Right ventricle myocardium inferior (tissue), 1 donor: ENCODE measurements around the gene MAGEB3. TPM values are rescaled to one million over a fixed set of nuclear protein-coding genes. Genes with fewer than 3 reads are reported as not detected.
"Not testable (repeated sequence)": the region's sequence is repeated elsewhere in the genome, so short reads cannot be mapped to it uniquely, and the experiment has no call there.

Experiments
- ATAC-seq: fragments of 200-7000 bp; cut with Tn5 transposase; one replicate; pipeline ENCODE4 v1.9.1; 2020; ENCODE audit warnings: mild to moderate bottlenecking, moderate library complexity
- DNase-seq: peaks from one replicate; pipeline ENCODE4 v3.0.0; 2021; ENCODE audit errors: missing footprints
- intact Hi-C: fragments of 100-400 bp; cut with DNase I; formaldehyde crosslinking; loops from one replicate; pipeline ENCODE4 v1.11.0; 2022
- long read RNA-seq: library from polyadenylated mRNA; unstranded; transcript quantifications from one replicate; pipeline ENCODE4 v2.0.0, GENCODE V29; 2021
- total RNA-seq: library from RNA; stranded (reverse); fragmentation: NEBNext Ultra II Directional; extraction: Animal tissue kit (Norgen Biotek cat#: 25700); gene quantifications from one replicate; pipeline ENCODE4 v1.2.1, GENCODE V29; 2021
- donor health status: DM: no; HTN: yes; CAD: no; lungs with severe emphysema.

MAGEB3 gene
- not detected for total RNA-seq
- long read RNA-seq: 0 reads

GRCh38 chrX:30230395-30230794 is at the start of gene MAGEB3:
TSS of gene MAGEB3 (plus strand) at chrX:30230657. CDS start at chrX:30235925, 5,268 bp downstream.
- DNase-seq (no peak), ATAC-seq (no peak)
- intact Hi-C loops: no loop called here

DNA sequence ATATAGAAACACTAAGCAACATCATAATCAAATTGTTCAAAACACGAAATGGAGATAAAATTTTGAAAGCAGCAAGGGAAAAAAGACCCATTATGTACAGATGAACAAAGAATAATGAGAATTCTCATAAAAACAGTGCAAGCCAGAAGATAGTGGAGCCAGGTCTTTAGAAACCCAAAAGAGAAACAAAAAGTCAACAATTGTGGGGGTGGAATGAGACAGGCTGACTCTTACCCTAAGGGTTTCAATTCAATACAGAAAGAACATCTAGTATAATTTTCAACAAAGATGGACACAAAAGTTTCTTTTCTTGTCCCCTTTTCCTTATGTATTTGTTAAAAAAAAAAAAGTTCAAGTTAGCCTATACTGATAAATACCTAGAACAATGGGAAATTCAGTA is 49.1 kb upstream of the MAGEB3 start:
- intact Hi-C loops: no loop called here
- ATAC-seq (no peak), DNase-seq (no peak)

- no peak for DNase-seq
- intact Hi-C loops: no loop called here
- ATAC-seq: no peak
These were observed 46.9 kb upstream of the MAGEB3 start for GRCh38 chrX:30183554-30183953.

DNA sequence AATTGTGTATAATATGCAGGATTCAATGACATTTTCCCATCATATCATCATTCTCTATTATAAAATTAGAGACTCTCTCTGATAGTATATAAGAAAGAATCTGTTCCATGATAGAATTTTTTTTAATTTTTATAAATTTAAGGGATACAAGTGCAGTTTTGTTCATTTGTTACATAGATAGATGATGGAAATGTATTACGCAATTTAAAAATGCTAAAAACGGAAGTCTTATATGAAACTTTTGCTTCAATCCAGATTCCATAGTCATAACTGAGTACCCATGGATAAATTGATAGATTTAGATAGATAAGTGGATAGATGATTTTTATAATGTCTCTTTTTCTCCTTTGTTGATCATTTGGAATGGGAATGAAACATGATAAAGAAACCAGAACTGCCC is 40.0 kb upstream of the MAGEB3 start:
- intact Hi-C loops: no loop called here
- ATAC-seq (no peak), DNase-seq (no peak)

GRCh38 chrX:30193910-30194309 is 36.5 kb upstream of the MAGEB3 start:
- ATAC-seq, DNase-seq, intact Hi-C loops: not testable (repeated sequence)

- DNase-seq: no peak
- no peak for ATAC-seq
- intact Hi-C loops: no loop called here
These were observed 34.1 kb upstream of the MAGEB3 start for GRCh38 chrX:30196322-30196721.

- intact Hi-C loops: no loop called here
- ATAC-seq (no peak), DNase-seq (no peak)
These were observed 18.3 kb upstream of the MAGEB3 start for GRCh38 chrX:30212172-30212571.

DNA sequence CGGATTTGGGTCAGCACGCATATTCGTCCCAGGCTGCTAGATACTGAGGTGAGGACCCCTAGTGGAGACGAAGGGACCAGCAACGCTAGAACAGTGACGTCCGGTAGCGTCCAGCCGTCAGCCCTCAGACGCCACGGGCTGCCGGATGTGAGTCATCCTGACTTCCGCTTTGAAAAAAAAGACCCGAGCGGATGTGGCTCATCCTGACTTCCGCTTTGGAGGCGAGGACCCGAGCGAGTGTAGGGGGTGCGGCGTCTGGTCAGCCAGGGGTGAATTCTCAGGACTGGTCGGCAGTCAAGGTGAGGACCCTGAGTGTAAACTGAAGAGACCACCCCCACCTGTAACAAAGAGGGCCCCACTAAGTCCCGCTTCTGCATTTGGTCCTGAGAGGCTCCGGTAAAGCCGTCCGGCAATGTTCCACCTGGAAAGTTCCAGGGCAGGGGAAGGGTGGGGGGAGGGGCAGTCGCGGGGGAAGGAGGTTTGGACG is 15.1 kb upstream of the MAGEB3 start, which contains the start of gene MAGEB2:
MAGEB2 (plus strand) TSS at position 207 of the 487 bp plus-strand sequence. CDS start 3,018 bp downstream, outside the sequence.
- intact Hi-C loops: no loop called here
- DNase-seq: no peak
- ATAC-seq: no peak

GRCh38 chrX:30217465-30217864 is 13.0 kb upstream of the MAGEB3 start:
- no peak for ATAC-seq
- DNase-seq: no peak
- intact Hi-C loops: no loop called here

DNA sequence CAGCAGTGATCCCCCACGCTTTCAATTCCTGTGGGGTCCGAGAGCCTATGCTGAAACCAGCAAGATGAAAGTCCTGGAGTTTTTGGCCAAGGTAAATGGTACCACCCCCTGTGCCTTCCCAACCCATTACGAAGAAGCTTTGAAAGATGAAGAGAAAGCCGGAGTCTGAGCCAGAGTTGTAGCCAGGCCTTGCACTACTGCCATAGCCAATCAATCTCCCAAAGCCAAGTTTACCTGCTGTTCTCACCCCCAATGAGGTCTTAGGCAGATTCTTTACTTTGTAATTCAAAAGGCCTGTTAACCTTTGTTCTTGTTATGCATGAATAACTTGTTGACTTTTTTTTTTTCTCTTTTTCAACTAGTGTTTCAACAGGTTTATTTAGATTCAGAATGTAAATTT is 11.1 kb upstream of the MAGEB3 start:
- no peak for ATAC-seq
- intact Hi-C loops: no loop called here
- no peak for DNase-seq

DNA sequence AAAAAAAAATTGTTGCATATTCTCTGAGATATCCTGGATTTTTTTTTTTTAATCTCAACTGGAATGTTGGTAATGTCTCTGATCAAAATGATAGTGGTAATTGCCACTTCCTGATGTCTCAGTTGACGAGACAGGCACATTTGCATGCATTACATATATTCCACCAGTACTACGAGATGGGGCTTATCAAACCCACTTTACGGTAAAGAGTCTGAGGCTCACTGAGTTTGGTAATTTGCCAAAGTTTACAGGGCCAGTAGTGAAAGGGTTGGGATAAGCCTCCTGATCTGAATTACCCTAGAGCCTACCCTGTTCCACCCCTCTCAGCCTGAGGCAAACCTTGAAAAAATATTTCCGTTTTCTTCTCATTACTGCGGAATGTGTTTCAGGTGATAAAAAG is 9.8 kb upstream of the MAGEB3 start:
- intact Hi-C loops: no loop called here
- ATAC-seq (no peak), DNase-seq (no peak)

DNA sequence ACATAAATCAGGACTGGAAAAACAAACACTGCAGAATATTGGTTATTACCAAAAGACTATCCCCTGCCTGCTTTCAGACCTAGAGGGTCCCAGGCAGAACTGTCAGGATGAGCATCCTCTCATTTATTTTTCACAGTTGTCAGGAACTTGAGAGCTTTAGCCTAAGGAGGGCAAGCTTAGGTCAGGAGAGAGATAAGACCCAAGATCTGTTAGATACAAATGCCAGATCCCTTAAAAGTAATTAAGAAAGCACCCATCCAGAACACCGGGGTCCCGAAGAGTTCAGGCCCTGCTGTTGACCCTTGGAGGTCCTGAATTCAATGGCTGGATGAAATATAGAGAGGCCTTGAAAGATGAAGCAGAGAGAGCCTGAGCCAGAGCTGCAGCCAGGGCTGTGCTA is 5.9 kb upstream of the MAGEB3 start:
- intact Hi-C loops: no loop called here
- DNase-seq (no peak), ATAC-seq (no peak)

- DNase-seq (no peak), ATAC-seq (no peak)
- intact Hi-C loops: no loop called here
These were observed 1.9 kb upstream of the MAGEB3 start for GRCh38 chrX:30228526-30228925.

DNA sequence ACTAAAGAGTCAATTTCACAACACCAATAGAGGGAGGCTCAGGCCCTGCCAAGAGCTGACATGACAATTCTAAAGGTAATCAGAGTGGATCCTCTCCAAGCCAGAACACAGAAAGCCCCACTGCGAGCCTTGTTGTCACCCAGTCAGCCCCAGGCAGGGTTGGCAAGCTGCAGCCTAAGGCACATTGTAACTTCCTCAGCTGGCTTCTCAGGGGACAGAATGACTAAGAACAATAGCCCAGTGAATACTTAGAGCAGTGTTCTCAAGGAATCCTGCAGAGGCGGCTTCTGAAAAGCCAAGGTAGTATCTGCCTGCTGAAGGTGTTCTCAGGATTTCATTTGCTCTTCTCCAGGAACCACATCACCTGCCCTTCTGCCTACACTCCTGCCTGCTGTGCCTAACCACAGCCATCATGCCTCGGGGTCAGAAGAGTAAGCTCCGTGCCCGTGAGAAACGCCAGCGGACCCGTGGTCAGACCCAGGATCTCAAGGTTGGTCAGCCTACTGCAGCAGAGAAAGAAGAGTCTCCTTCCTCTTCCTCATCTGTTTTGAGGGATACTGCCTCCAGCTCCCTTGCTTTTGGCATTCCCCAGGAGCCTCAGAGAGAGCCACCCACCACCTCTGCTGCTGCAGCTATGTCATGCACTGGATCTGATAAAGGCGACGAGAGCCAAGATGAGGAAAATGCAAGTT is 11.4 kb downstream of the MAGEB3 start, which contains the start of gene MAGEB4:
MAGEB4 (plus strand) TSS at position 277 of the 692 bp plus-strand sequence; CDS start at position 413, 136 bp downstream.
- no peak for ATAC-seq
- no peak for DNase-seq
- intact Hi-C loops: no loop called here

GRCh38 chrX:30246769-30247489 is 16.5 kb downstream of the MAGEB3 start, which contains the start of gene MAGEB1:
TSS of gene MAGEB1 (plus strand) at chrX:30247146. CDS start at chrX:30250494, 3,348 bp downstream.
- no peak for ATAC-seq
- intact Hi-C loops: no loop called here
- no peak for DNase-seq

- no peak for DNase-seq
- intact Hi-C loops: no loop called here
- ATAC-seq: no peak
These were observed 18.4 kb downstream of the MAGEB3 start for GRCh38 chrX:30248854-30249253.

DNA sequence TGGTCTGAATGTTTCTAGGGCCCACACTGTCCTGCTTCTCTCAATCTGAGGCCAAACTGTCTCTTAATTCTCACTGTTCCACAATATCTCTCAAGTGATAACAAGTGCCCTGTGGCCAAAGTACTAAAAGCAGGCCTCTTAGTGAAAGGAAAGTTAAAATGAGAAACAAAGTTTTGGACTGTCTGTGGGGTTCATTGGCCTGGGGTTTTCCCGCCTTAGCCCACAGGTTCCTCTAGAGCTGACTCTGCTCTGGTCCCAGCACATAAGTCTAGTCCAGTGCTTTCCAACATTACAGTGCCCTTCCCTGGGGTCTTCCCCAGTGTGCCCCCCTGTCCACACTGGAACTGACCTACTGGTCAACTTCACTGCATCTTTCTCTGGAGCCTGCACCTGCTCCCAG is 22.8 kb downstream of the MAGEB3 start:
- no peak for ATAC-seq
- no peak for DNase-seq
- intact Hi-C loops: no loop called here

DNA sequence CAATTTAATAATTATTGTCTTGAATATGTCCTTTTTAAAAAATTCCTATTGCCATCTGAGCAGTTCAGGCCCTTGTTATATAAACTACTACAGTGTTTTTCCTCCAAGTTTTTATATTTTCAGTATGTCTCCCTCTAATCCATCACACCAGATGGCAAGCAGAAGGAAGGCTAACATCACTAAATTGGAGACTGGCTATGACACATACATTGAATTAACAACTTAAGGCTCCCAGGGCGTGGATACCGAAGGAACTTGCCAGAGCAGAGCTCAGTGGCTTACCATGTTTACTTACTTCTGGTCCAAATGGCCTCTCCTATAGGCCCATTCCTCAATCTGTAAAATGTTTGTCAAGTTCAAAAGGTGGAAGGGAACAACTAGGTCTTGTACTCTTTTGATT is 29.5 kb downstream of the MAGEB3 start:
- DNase-seq (no peak), ATAC-seq (no peak)
- intact Hi-C loops: no loop called here

DNA sequence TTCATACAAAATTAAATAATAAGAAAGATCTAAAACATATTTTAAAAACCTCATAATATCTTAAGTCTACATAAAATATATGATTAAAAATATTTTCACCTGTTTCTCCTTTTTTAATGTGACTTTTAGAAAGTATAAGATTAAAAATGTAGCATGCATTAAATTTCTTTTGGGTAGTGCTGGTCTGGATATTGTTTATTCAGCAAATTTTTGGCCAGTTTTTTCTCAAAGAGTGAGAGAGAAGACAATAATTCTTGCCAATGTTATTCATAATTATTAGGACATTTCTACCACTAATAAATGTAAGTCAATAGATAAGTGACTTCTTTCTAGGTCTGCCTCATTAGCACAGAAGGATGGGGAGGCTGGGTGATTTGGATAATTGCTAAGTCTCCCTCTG is 30.6 kb downstream of the MAGEB3 start:
- ATAC-seq (no peak), DNase-seq (no peak)
- intact Hi-C loops: no loop called here

GRCh38 chrX:30262763-30263162 is 32.3 kb downstream of the MAGEB3 start:
- no peak for DNase-seq
- intact Hi-C loops: no loop called here
- no peak for ATAC-seq
